Cardiac fibroblast (primary cell): ENCODE measurements around the gene SCGB1C2.

Experiments
- DNase-seq, 2 donors: peaks; one replicate each; pipeline versions ENCODE4 v3.0.0 to v3.0.0-alpha.2; 2010; ENCODE audit warnings: low read depth in 2 of 2
- H3K4me3 ChIP-seq, 2 donors: replicated peaks in 1 of 2; 1 replicate in 1 of 2; 2 replicates in 1 of 2; pipeline ENCODE4 v1.5.1; 2011; ENCODE audit warnings: low read depth in 2 of 2, low read length in 2 of 2, mild to moderate bottlenecking in 2 of 2, moderate library complexity in 1 of 2
- CTCF ChIP-seq: IDR thresholded peaks from one replicate; pipeline ENCODE4 v1.5.1; 2011; ENCODE audit warnings: low read depth, mild to moderate bottlenecking, low read length, inconsistent platforms

Gene SCGB1C2

GRCh38 chr17:146983-147761, 9.8 kb downstream of the SCGB1C2 start:
- no peak overlapping the region for H3K4me3 ChIP-seq
- no peak for TF ChIP-seq CTCF
- no peak for DNase-seq

- TF ChIP-seq CTCF = no peak
- no peak overlapping the region for H3K4me3 ChIP-seq
- DNase-seq = no peak
Measured at GRCh38 chr17:147796-148740, 10.7 kb downstream of the SCGB1C2 start.

- no peak for TF ChIP-seq CTCF
- DNase-seq = no peak
- H3K4me3 ChIP-seq = no peak overlapping the region
Measured at GRCh38 chr17:148757-149156, 11.4 kb downstream of the SCGB1C2 start.

GRCh38 chr17:149231-149630, 11.9 kb downstream of the SCGB1C2 start:
- TF ChIP-seq CTCF = no peak
- no peak for DNase-seq
- H3K4me3 ChIP-seq = no peak overlapping the region

GRCh38 chr17:149897-150584, 12.7 kb downstream of the SCGB1C2 start:
- no peak overlapping the region for H3K4me3 ChIP-seq
- DNase-seq = no peak
- TF ChIP-seq CTCF = no peak

- H3K4me3 ChIP-seq = no peak overlapping the region
- DNase-seq = no peak
- TF ChIP-seq CTCF = no peak
Measured at GRCh38 chr17:151004-151403, 13.6 kb downstream of the SCGB1C2 start.
